Subcutaneous preadipocyte (primary cell): ENCODE results near the gene KATNIP. TPM values are rescaled to one million over a fixed set of nuclear protein-coding genes. Genes with fewer than 3 reads are reported as not detected.

Source experiments
- total RNA-seq: library from RNA; depleted of rRNA; stranded (reverse); fragments of >200 nt; gene quantifications from 2 replicates; pipeline ENCODE4 v1.2.3, GENCODE V29; 2012

Gene KATNIP
- 20.3 and 20.9 TPM in 2 replicates for total RNA-seq

GRCh38 chr16:27549746-27550581, at the start of gene KATNIP, which contains the start of gene GTF3C1:
Gene KATNIP (plus strand): TSS chr16:27550144. CDS start chr16:27550171, 27 bp downstream.
Gene GTF3C1 (minus strand): TSS chr16:27549913. CDS start chr16:27549890, 23 bp downstream.

Other genes with a start within 250 kb of the KATNIP start
- 24.6 and 41.2 TPM in 2 replicates for gene IL4R, start 236.2 kb upstream of the KATNIP start, total RNA-seq
- 2.6 and 4.7 TPM in 2 replicates for gene IL21R, start 148.0 kb upstream of the KATNIP start, total RNA-seq
- gene GTF3C1, start 231 bp upstream of the KATNIP start, total RNA-seq, result 68.0 and 73.7 TPM in 2 replicates